AG08396 (cell line): ENCODE measurements around the gene NECAB3.
"Not testable (repeated sequence)": the region's sequence is repeated elsewhere in the genome, so short reads cannot be mapped to it uniquely, and the experiment has no call there.

Experiments
- DNase-seq: peaks from one replicate; pipeline ENCODE4 v3.0.0; 2012; ENCODE audit warnings: low spot score, mixed read lengths

Gene NECAB3

GRCh38 chr20:33648396-33649004 lies 25.7 kb downstream of the NECAB3 start:
- peak; percentile 39 for DNase-seq

DNA sequence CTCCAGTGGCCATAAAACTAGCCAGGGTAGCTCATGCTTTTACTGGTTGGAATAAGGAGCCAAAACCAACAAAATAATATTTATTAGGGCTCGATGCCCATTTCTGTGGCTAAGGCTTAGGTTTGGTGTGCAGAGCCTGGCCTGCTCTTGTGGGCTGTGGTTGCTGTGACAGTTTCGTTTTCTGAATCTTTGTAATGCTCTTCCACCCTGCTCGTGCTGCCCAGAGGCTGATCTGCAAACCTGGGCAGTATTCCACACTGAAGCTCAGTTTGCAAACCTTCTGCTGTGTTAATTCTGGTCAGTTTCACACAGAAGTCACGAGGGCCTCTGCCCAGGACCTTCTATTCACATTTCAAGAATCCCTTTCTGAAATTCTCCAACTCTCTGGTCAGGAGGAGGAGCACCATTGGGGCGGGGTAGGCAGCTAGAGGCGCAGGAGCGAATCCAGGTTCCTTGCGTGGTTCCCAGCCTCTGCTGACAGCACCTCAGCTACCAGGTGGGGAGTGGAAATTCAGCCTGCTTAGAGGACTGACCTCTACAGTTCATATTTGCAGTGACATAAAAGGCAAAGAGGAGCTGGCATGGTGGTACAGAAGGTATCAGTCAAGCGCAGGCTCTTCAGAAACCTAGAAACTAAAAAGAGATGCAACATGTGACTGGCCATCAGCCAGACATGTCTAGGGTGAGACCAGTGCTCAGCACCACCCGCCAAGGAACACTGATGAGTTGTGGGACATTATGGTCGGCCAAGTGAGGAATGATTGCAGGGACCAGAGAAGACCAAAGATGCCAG lies 26.4 kb downstream of the NECAB3 start:
- DNase-seq: peak; percentile 86

- DNase-seq: peak; percentile 10
These were observed 27.1 kb downstream of the NECAB3 start for GRCh38 chr20:33646959-33647602.

DNA sequence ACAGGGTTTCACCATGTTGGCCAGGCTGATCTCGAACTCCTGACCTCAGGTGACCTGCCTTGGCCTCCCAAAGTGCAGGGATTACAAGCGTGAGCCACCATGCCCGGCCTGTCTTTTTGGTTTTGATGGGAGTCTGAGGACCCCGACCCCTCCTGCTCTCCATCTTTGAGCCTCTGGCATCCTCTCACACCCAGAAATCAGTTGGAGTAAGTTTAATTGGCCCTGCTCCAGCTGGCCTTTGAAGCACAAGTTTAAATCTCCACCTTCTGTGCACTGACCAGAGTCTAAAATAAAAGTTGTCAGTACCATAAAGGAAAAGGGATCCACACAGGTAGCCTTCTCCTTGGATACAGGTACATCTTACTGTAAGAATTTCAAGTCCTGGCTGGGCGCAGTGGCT lies 28.0 kb downstream of the NECAB3 start:
- DNase-seq: no peak

GRCh38 chr20:33645396-33645795 lies 28.8 kb downstream of the NECAB3 start:
- no peak for DNase-seq

DNA sequence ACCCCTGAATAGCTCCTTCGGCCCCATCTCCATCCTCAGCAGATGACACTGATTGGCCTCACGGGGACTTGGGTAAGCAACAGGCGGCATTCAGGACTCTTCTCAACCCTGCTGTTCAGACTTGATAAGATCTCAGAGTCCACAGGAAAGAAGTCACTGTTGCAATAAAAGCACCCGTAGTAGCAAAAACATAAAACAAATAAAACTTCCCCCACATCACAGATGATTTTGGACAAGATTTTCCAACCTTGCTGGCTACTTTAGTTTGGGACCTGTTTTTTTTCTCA lies 29.2 kb downstream of the NECAB3 start:
- no peak for DNase-seq

- no peak for DNase-seq
These were observed 29.7 kb downstream of the NECAB3 start for GRCh38 chr20:33644313-33645071.

- no peak for DNase-seq
These were observed 33.9 kb downstream of the NECAB3 start for GRCh38 chr20:33640287-33640686.

- no peak for DNase-seq
These were observed 37.5 kb downstream of the NECAB3 start for GRCh38 chr20:33636776-33637175.

DNA sequence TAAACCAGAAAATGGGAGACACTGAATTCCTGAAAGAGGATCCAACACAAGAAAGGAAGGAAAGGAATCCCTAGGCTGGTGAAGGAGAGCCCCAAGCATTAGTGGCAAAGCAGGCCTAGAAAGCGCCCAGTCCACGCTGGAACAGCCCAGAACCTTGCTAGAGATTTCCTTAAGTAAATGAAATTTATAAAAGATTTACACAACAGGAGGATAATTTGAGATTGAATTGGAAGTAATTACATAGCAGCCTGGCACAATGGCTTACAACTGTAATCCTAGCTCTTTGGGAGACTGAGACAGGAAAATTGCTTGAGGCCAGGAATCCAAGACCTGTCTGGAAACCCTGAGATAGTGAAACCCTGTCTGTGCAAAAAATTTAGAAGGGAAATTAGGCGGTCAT lies 38.9 kb downstream of the NECAB3 start:
- DNase-seq: no peak

GRCh38 chr20:33631910-33632309 lies 42.3 kb downstream of the NECAB3 start:
- not testable (repeated sequence) for DNase-seq

DNA sequence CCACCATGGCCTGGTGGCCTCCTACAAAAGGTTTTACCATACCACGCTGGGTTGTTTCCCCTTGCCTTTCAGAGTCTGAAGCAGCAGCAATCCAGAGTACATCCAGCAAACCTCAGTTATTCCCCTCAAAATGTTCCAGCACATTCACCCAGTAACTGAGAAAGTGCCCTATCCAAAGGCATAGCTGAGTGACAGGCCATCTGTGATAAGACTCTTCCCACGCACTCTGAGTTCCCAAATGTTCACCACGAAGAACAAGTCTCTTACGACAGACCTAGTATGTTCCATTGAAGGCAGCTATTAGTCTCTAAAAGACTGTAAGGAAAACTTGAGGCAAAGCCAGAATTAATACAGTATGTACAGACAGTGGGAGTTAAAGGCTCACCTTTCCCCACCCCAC lies 43.7 kb downstream of the NECAB3 start:
- DNase-seq: no peak

- DNase-seq: no peak
These were observed 44.2 kb downstream of the NECAB3 start for GRCh38 chr20:33629979-33630378.

GRCh38 chr20:33629533-33629932 lies 44.7 kb downstream of the NECAB3 start:
- DNase-seq: no peak

GRCh38 chr20:33627577-33628216 lies 46.5 kb downstream of the NECAB3 start:
- DNase-seq: no peak

- no peak for DNase-seq
These were observed 48.0 kb downstream of the NECAB3 start for GRCh38 chr20:33626190-33626589.

- DNase-seq: no peak
These were observed 49.8 kb downstream of the NECAB3 start for GRCh38 chr20:33624399-33624798.

- no peak for DNase-seq
These were observed 51.4 kb downstream of the NECAB3 start for GRCh38 chr20:33622705-33623365.

- no peak for DNase-seq
These were observed 52.4 kb downstream of the NECAB3 start for GRCh38 chr20:33621717-33622400.

DNA sequence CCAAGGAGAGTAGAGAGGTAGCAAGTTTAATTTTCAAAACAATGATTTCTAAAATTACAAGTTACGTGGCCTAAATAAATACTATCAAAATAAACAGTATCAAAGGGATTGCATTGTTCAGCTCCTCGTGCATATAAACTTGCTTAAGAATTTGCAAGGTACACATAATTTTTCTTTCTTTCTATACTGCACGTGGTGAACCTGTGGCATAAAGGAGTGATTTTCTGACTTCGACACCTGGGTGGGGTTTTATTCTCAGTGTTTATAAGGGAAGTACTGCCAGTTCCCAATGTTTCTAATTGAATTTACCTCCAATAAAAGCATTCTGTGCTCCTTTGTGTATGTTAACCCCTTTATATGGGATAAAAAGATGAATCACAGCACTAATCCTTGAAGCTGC lies 62.2 kb downstream of the NECAB3 start:
- DNase-seq: no peak

- no peak for DNase-seq
These were observed 63.1 kb downstream of the NECAB3 start for GRCh38 chr20:33611106-33611505.
